Stimulated activated naive CD8-positive, alpha-beta T cell treated with anti-CD3 and anti-CD28 coated beads, Interleukin-15, amount 100 ng/mL, for 72 hours (primary cell): ENCODE results near the gene GOSR1.
"Not testable (repeated sequence)": the region's sequence is repeated elsewhere in the genome, so short reads cannot be mapped to it uniquely, and the experiment has no call there.

Experiments
- ATAC-seq: fragments of 150-1000 bp; cut with Tn5 transposase; 2 replicates; pipeline ENCODE4 v1.10.0; 2021; ENCODE audit warnings: mild to moderate bottlenecking, moderate library complexity
- DNase-seq, 2 donors: peaks; one replicate each; pipeline ENCODE4 v3.0.0; 2021 to 2022
- H3K27ac Mint-ChIP-seq, 2 donors: one replicate each; pipeline ENCODE4 v1.8.0; 2022; ENCODE audit warnings: mild to moderate bottlenecking in 2 of 2, mixed read lengths in 2 of 2, moderate library complexity in 2 of 2
- H3K27me3 Mint-ChIP-seq: one replicate; pipeline ENCODE4 v1.8.0; 2022; ENCODE audit warnings: mixed read lengths
- H3K4me1 Mint-ChIP-seq: one replicate; pipeline ENCODE4 v1.8.0; 2022; ENCODE audit warnings: mild to moderate bottlenecking, mixed read lengths
- H3K4me3 Mint-ChIP-seq, 2 donors: one replicate each; pipeline ENCODE4 v1.8.0; 2022; ENCODE audit warnings: mild to moderate bottlenecking in 2 of 2, mixed read lengths in 2 of 2, moderate library complexity in 1 of 2
- H3K9me3 Mint-ChIP-seq, 2 donors: one replicate each; pipeline ENCODE4 v1.8.0; 2022; ENCODE audit warnings: mixed read lengths in 2 of 2

The GOSR1 gene

GRCh38 chr17:30477083-30477773, at the start of gene GOSR1:
Gene GOSR1 (plus strand): TSS chr17:30477408. CDS start chr17:30477434, 26 bp downstream.
- peak; percentile 87 to 92 for DNase-seq
- Mint-ChIP-seq H3K9me3 (peaks cover 0 to 5% of the 10 kb centered on the region in 2 donors), H3K27me3 (no peaks in the 10 kb centered on the region), H3K4me3 (peak within 1 kb of the TSS; percentile 95 to 99), H3K4me1 (peaks cover 46% of the 10 kb centered on the region), H3K27ac (peak within 1 kb of the TSS; percentile 99 to 100)
- peak; percentile 100 for ATAC-seq

DNA sequence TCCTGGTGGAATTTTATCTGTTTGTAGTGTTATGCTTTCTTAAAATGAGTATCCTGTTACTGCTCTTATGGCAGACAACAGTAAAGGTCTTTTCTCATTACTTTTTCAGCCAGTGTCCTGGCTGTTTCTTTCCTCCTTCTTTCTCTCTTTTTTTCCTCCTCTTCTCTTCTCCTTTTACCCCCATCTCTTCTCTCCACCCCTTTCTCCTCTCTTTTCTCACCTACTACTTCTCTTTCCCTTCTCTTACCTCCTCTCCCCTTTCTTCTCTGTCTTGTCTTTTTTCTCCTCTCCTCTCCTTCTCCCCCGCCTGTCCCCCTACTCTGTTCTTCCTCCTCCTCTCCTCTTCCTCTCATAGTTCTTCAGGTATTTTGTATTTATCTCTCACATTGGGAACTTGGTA, 49.6 kb upstream of the GOSR1 start:
- no peak for DNase-seq
- Mint-ChIP-seq H3K27ac (peak overlapping the region in 1 of 2 donors; percentile 13), H3K9me3 (no peaks in the 10 kb centered on the region), H3K4me3 (no peak overlapping the region), H3K27me3 (no peaks in the 10 kb centered on the region), H3K4me1 (no peaks in the 10 kb centered on the region)
- ATAC-seq = no peak

DNA sequence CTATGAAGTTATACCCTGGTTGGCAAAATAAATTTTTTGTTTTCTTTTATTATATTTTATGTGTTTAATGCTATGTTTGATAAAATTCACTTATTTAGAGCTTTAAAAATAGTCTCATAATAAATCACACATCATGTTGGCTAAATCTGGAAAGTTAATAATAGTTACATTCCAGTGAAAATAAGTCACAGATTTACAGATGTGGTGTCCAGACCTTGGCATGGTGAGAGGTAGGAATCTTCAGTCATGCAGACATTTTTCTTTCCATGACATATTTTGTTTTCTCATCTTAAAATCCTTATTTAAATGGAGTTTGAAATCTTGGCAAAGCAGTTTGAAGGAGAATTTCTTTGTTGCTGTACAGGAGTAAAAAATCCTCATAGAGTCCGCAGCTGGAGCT, 48.1 kb upstream of the GOSR1 start:
- Mint-ChIP-seq H3K27me3 (no peaks in the 10 kb centered on the region), H3K4me3 (no peak overlapping the region), H3K4me1 (no peaks in the 10 kb centered on the region), H3K9me3 (no peaks in the 10 kb centered on the region), H3K27ac (no peak overlapping the region)
- ATAC-seq = no peak
- no peak for DNase-seq

DNA sequence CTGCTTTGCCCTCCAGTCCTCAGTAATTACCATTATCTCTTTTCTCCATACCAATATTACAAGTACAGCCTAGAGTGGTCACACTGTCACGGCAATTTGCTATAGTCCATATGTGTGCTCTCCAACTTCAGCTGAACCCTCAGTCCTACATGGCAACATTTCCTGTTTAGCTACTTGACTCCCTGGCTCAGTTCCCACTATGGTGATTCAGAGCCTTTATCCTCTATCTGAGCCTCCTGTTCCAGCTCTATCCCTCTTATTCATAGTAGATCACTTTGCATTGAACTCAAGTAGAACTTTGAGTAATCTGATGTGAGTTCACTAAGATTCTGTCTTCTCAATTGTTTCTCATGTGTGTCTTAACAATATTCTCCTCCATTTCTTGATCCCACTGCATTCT, 43.7 kb upstream of the GOSR1 start:
- no peak overlapping the region for H3K27ac Mint-ChIP-seq
- no peak overlapping the region for H3K4me3 Mint-ChIP-seq
- no peaks in the 10 kb centered on the region for H3K27me3 Mint-ChIP-seq
- H3K9me3 Mint-ChIP-seq = no peaks in the 10 kb centered on the region
- no peak for ATAC-seq
- H3K4me1 Mint-ChIP-seq = peaks cover 18% of the 10 kb centered on the region
- no peak for DNase-seq

GRCh38 chr17:30436729-30437128, 40.5 kb upstream of the GOSR1 start:
- no peaks in the 10 kb centered on the region for H3K27me3 Mint-ChIP-seq
- H3K27ac Mint-ChIP-seq = no peak overlapping the region
- no peaks in the 10 kb centered on the region for H3K9me3 Mint-ChIP-seq
- DNase-seq (no peak), ATAC-seq (no peak)
- peaks cover 19% of the 10 kb centered on the region for H3K4me1 Mint-ChIP-seq
- no peak overlapping the region for H3K4me3 Mint-ChIP-seq

DNA sequence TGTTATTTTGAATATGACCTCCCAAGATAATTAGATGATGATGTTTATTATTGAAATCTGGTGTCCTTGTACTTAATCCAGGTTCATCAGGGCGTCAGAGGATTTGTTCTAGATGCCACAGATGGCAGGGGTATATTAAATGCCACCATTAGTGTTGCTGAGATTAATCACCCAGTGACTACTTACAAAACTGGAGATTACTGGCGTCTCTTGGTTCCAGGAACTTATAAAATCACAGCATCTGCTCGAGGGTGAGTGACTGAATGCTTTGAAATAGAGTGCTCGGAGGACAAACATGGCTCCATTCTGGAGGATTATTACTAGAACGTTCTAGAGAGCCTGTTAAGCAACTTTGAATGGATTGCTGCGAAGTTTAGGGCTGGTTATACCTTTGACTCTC, 33.5 kb upstream of the GOSR1 start:
- no peak for DNase-seq
- H3K27me3 Mint-ChIP-seq = no peaks in the 10 kb centered on the region
- no peaks in the 10 kb centered on the region for H3K9me3 Mint-ChIP-seq
- H3K27ac Mint-ChIP-seq = peak overlapping the region in 1 of 2 donors; percentile 33
- ATAC-seq = no peak
- H3K4me3 Mint-ChIP-seq = no peak overlapping the region
- H3K4me1 Mint-ChIP-seq = no peaks in the 10 kb centered on the region

DNA sequence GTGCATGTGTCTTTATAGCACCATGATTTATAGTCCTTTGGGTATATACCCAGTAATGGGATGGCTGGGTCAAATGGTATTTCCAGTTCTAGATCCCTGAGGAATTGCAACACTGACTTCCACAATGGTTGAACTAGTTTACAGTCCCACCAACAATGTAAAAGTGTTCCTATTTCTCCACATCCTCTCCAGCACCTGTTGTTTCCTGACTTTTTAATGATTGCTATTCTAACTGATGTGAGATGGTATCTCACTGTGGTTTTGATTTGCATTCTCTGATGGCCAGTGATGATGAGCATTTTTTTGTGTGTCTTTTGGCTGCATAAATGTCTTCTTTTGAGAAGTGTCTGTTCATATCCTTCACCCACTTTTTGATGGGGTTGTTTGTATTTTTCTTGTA, 30.6 kb upstream of the GOSR1 start:
- H3K27ac Mint-ChIP-seq, H3K27me3 Mint-ChIP-seq, H3K9me3 Mint-ChIP-seq: not testable (repeated sequence)

DNA sequence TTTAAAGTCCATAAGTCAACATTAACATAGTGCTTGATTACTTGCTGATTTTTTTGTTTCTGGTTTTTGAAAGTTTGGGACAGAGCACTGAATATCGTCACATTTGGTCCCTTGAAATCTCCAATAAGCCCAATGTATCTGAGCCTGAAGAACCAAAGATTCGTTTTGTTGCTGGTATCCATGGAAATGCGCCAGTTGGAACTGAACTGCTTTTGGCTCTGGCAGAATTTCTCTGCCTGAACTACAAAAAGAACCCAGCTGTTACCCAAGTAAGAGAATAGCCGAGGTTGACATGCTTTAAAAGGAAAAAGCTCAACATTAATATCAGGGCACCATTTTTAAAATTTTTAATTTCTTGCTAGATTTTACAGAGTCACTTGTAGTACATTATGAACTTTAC, 27.7 kb upstream of the GOSR1 start:
- ATAC-seq (no peak), DNase-seq (no peak)
- H3K9me3 Mint-ChIP-seq = no peaks in the 10 kb centered on the region
- H3K27me3 Mint-ChIP-seq = no peaks in the 10 kb centered on the region
- no peak overlapping the region for H3K27ac Mint-ChIP-seq
- H3K4me3 Mint-ChIP-seq = no peak overlapping the region
- H3K4me1 Mint-ChIP-seq = no peaks in the 10 kb centered on the region

More for the DNA sequence above, 30.6 kb upstream of the GOSR1 start:
- not testable (repeated sequence) for H3K4me3 Mint-ChIP-seq, ATAC-seq, DNase-seq, H3K4me1 Mint-ChIP-seq

- Mint-ChIP-seq H3K27ac (no peak overlapping the region), H3K4me3 (no peak overlapping the region), H3K4me1 (no peaks in the 10 kb centered on the region), H3K9me3 (no peaks in the 10 kb centered on the region), H3K27me3 (no peaks in the 10 kb centered on the region)
- DNase-seq = no peak
- no peak for ATAC-seq
Observed at GRCh38 chr17:30450125-30451027, 26.8 kb upstream of the GOSR1 start.

DNA sequence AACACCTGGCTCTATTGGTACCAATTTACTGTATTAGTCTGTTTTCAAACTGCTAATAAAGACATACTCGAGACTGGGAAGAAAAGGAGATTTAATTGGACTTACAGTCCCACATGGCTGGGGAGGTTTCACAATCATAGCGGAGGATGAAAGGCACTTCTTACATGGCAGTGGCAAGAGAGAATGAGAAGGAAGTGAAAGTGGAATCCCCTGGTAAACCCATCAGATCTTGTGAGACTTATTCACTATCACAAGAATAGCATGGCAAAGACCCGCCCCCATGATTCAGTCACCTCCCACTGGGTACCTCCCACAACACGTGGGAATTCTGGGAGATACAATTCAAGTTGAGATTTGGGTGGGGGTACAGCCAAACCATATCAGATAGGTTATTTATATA, 22.6 kb upstream of the GOSR1 start:
- no peak for ATAC-seq
- Mint-ChIP-seq H3K4me1 (no peaks in the 10 kb centered on the region), H3K27me3 (no peaks in the 10 kb centered on the region), H3K9me3 (no peaks in the 10 kb centered on the region), H3K4me3 (no peak overlapping the region), H3K27ac (no peak overlapping the region)
- no peak for DNase-seq

DNA sequence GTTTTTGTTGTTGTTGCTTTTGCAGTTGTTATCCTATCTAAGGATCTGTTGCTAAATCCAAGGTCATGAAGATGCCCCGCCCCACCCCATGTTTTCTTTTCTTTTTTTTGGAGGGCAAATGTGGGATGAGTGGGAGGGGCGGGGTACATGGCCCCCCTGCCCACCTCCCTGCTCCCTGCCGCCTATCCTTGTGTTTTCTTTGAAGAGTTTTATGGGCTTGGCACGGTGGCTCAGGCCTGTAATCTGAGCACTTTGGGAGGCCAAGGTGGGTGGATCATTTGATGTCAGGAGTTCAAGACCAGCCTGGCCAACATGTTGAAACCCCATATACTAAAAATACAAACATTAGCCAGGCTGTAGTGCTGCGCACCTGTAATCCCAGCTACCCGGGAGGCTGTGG, 18.8 kb upstream of the GOSR1 start:
- no peak for ATAC-seq
- Mint-ChIP-seq H3K4me3 (no peak overlapping the region), H3K27ac (no peak overlapping the region), H3K9me3 (no peaks in the 10 kb centered on the region), H3K4me1 (no peaks in the 10 kb centered on the region), H3K27me3 (no peaks in the 10 kb centered on the region)
- no peak for DNase-seq

DNA sequence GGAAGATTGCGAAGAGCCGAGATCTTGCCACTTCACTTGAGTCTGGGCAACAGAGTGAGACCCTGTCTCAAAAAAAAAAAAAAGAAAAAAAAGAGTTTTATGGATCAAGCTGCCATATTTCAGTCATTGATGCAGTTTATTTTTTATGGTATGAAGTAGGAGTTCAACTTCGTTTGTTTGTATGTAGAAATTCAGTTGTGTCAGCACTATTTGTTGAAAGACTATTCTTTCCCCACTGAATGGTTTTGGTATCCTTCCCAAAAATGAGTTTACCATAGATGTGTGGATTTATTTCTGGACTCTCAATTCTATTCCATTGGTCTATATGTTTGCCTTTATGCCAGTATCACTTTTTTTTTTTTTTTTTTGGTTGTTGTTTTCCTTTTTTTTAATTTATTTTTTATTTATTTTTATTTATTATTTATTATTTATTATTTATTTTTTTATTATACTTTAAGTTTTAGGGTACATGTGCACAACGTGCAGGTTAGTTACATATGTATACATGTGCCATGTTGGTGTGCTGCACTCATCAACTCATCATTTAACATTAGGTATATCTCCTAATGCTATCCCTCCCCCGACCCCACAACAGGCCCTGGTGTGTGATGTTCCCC, 18.3 kb upstream of the GOSR1 start:
- H3K27ac Mint-ChIP-seq, H3K4me1 Mint-ChIP-seq: not testable (repeated sequence)

GRCh38 chr17:30468465-30468864, 8.7 kb upstream of the GOSR1 start:
- no peak overlapping the region for H3K27ac Mint-ChIP-seq
- ATAC-seq (no peak), DNase-seq (no peak)
- no peaks in the 10 kb centered on the region for H3K27me3 Mint-ChIP-seq
- H3K4me1 Mint-ChIP-seq = no peaks in the 10 kb centered on the region
- H3K4me3 Mint-ChIP-seq = no peak overlapping the region
- no peaks in the 10 kb centered on the region for H3K9me3 Mint-ChIP-seq

More for the DNA sequence above, 18.3 kb upstream of the GOSR1 start:
- ATAC-seq, DNase-seq, H3K27me3 Mint-ChIP-seq, H3K9me3 Mint-ChIP-seq, H3K4me3 Mint-ChIP-seq: not testable (repeated sequence)

GRCh38 chr17:30472238-30472890, 4.8 kb upstream of the GOSR1 start:
- H3K9me3 Mint-ChIP-seq = peaks cover 0 to 5% of the 10 kb centered on the region in 2 donors
- H3K27me3 Mint-ChIP-seq = no peaks in the 10 kb centered on the region
- no peak overlapping the region for H3K27ac Mint-ChIP-seq
- ATAC-seq (no peak), DNase-seq (no peak)
- H3K4me3 Mint-ChIP-seq = no peak overlapping the region
- peaks cover 19% of the 10 kb centered on the region for H3K4me1 Mint-ChIP-seq

GRCh38 chr17:30475206-30475605, 2.0 kb upstream of the GOSR1 start:
- no peak overlapping the region for H3K4me3 Mint-ChIP-seq
- H3K9me3 Mint-ChIP-seq = peaks cover 0 to 5% of the 10 kb centered on the region in 2 donors
- H3K27ac Mint-ChIP-seq = no peak overlapping the region
- H3K4me1 Mint-ChIP-seq = peaks cover 40% of the 10 kb centered on the region
- ATAC-seq (no peak), DNase-seq (no peak)
- no peaks in the 10 kb centered on the region for H3K27me3 Mint-ChIP-seq
